GM19238 (cell line): ENCODE measurements around the gene BORCS6.

Experiments used
- DNase-seq: peaks from one replicate; pipeline ENCODE4 v3.0.0; 2011; ENCODE audit warnings: low spot score; ENCODE audit not compliant: insufficient read length

BORCS6 gene

DNA sequence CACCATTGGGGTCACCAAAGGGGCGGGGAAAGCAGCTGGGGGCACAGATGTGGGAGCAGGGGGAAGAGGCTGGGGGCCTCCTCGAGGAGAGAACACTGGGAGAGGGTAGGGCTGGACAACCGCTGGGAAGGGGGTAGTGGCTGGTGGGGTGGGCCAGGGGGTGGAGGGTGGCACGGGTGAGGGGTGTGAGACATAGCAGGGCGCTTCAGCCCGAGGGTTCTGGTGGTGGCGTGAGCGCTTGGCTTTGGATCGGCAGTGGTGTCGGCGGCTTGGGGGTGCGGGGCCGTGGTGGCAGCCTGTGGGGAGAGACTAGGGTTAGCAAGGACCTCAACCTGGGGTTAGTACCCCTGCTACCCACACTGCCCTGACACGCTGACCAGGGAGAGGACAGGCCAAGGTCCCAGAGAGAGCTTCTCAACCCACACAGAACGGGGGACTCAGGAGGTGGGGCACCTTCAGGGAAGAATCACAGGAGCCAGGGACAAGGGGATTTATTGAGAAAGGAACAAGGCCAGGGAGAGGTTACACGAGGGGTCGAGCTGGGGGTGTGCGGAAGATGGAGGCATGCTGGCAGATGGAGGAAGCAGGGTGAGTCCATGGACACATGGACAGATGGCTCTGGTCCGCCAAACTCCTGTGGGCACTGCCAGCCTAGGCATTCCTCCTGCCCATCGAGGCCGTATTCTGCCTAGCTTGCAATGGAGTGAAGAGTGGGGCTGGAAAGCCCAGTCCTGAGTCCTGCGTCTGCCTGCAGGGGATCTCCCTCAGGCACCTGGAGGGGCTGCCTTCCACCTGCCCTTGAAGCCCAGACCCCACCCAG lies 46.2 kb downstream of the BORCS6 start:
- DNase-seq = no peak

DNA sequence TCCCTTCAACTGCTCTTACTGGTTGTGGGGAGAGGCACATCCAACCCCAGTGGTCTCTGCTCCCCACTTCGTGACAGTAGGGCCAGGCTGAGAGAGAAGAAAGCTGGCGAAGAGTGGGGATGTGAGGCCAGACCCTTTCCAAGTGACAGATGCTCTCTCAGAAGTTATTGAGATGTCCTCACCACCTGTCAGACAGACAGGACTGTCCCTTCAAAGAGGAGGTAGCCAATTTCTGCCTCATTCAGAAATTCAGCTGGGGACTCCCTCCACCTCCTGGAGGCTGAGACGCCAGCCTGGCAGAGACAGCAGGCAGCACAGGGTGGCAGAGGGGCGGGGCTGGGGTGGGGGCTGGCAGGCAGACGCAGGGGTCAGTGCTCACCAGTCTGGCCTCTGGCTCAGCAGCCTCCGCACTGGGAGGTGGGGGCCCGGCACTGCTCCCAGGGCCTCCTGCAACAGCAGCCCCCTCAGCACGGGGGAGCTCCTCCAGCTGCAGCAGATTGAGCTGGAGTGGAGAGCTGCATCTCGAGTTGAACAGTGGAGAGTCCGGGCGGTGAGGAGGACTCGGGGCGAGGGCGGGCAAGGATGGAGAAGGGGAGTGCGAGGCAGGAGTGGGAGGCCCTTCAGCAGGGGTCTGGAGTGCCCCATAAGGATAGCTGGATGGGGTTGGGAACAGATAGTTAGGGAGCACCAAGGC lies 46.9 kb downstream of the BORCS6 start:
- DNase-seq = no peak

DNA sequence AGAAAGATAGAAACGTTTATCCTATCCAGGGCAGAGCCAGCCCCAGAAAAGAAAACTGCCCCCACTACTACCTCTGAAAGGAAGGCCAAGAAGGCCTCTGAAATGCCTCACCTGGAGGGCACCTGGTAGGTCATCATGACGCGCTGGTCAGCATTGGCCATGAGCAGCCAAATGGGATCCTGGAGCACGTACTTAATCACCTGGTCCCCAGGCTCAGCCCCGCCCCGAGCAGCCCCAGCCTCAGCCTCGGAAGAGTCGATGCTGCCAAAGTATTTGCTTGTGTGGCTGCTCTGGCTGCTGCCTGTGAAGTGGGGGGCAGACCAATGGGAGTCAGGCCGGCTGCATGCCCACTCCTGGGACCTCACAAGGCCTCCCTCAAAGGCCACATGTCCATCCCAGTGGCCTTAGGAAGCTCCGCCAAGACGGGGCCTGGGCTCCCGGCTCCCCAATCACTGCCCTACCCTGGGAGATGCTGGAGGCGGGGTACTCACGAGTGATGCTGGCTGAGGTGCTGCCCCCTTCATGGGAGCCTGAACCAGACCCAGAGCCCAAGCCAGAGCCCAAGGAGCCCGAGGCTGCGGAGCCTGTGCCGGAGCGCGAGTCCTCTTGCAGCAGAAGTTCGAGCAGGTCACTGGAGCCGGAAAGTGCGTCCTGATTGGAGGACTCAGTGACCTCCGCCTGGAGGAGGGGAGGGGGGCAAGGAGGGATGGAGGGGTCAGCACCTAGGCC lies 47.7 kb downstream of the BORCS6 start:
- DNase-seq = no peak

DNA sequence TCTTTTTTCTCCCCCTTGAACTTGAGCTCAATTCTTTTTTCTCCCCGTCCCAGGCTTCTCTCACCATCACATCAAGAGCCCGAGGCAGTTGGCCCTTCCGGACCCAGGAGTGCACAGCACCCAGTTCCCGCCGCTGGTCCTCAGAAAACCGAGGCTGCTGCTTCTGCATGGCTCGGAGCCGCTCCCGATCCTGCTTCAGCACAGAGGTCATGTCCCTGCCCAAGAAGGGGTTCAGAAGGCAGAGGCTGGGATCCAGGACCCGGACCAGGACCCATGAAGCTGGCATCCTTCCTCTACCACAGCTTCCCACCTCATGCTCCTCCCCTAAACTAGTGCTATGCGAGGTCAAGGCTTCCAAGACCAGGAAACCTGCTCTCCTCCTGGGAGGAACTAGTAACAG lies 48.2 kb downstream of the BORCS6 start:
- no peak for DNase-seq

DNA sequence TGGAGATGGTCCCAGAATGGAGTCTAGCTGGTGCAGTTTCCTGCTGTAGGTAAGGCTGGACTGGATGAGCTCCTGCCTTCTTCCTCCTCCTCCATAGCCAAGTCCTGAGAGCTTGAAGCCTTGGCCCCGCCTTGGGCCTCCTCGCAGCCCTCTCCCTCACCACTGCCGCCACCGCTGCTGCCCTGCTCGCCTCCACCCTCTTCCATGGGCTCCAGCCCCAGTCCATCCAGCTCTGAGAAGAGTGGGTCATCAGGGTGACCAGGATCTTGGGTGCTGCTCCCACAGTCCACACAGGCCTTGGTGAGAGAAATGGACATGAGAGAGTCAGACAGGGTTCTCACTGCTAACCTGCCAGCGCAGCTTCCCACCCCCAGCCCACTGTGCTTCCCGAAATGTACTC lies 48.9 kb downstream of the BORCS6 start:
- no peak for DNase-seq

DNA sequence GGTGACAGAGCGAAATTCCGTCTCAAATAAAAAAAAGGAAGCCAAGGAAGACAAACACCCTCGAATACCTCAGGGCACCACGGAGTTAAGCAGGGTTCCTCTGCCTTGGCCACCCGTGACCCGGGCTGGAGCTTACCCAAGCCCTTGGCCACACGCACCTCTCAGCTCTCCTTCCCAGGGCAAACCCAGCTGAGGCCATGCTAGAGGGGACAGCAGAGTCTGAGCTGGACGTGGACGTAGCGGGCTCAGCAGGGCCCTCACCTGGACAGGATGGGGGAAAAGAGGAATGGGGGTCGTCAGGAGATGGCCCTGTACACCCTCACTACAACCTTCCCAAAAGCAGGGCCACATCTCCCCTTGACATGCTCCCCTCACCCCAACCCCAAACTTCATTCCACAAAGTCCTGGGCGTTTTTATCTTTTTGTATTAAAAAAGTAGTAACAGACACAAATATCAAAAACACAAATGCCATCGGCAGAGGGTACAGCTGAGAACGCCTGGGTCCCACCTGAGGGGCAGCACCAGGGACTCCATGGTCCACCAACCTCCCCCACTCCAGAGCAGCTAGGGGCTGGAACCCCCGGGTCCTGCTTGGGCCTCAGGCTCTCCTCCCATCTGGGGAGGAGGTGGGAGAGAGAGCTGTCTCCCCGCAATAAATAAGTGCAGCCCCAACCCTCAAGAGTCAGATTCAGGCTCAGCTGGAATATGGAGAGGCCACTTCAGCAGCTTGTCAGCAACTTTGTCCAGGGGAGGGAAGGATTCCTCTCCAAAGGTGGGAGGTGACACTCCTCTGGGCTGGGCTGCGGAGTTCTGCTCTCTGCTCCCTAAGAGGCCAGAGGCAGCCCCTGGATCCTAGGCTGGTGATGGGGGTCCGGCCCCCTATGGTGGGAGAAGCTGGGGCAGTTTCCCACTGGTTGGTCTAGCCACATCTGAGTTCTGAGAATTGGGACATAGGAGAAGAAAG lies 49.6 kb downstream of the BORCS6 start:
- no peak for DNase-seq

DNA sequence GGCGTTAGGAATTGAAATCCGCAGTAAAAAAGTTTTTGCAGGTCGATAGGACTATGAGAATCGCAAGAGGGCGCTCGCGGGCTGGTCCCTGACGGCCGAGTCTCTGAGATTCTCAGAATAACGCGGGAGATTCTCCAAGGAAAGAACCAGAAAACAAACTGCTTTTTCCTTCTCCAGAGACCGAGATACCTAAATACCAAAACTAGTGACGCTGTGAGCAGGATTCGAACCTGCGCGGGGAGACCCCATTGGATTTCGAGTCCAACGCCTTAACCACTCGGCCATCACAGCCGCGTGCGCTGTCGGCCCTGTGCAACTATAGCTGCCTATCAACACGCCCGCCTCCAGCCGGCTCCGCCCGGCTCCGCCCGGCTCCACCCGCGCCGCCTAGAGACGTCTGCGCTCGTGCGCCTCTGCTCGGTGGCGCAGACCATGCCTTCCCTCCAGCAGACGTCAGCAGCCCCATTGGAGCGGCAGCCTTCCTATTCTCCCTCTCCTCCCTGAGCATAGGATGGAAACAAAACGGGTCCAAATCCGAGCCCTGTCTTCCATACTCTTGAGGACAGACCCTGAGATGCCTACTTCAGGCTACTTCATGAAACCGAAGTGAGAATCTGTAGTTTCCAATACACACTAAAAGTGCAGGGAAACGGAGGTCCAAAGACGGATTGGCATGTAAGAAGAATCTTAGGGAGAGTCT lies 51.2 kb downstream of the BORCS6 start:
- DNase-seq = peak; percentile 88

DNA sequence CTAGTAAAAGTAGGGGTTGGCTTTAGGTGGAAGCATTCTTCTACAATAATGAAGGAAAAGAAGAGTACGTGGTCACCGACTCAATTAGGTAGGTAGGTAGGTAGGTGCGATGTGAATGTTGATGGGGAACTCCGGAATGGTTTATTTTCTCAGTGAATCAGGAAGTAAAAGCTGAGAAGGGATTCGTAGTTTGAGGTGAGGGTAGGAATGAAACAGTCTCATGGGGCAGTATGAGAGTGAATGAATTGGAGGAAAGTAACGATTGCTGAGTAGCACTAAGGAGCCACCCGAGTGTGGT lies 51.7 kb downstream of the BORCS6 start:
- DNase-seq = no peak
